Putamen (tissue), 1 donor: ENCODE results near the gene LCN6.
"Not testable (repeated sequence)": the region's sequence is repeated elsewhere in the genome, so short reads cannot be mapped to it uniquely, and the experiment has no call there.

ENCODE experiments used
- DNase-seq: peaks from one replicate; pipeline ENCODE4 v3.0.0-alpha.2; 2016; ENCODE audit warnings: low spot score

Gene LCN6

GRCh38 chr9:136724772-136725171, 23.6 kb downstream of the LCN6 start:
- DNase-seq = no peak

- DNase-seq = no peak
Observed at GRCh38 chr9:136723989-136724388, 24.3 kb downstream of the LCN6 start.

GRCh38 chr9:136723362-136723976, 24.9 kb downstream of the LCN6 start:
- DNase-seq = no peak

- no peak for DNase-seq
Observed at GRCh38 chr9:136722969-136723356, 25.4 kb downstream of the LCN6 start.

GRCh38 chr9:136722093-136722968, 26.0 kb downstream of the LCN6 start:
- DNase-seq = no peak

GRCh38 chr9:136721339-136722092, 26.8 kb downstream of the LCN6 start:
- no peak for DNase-seq

- no peak for DNase-seq
Observed at GRCh38 chr9:136720898-136721338, 27.4 kb downstream of the LCN6 start.

- no peak for DNase-seq
Observed at GRCh38 chr9:136720251-136720897, 28.0 kb downstream of the LCN6 start.

GRCh38 chr9:136719195-136719880, 29.0 kb downstream of the LCN6 start:
- DNase-seq = no peak

- no peak for DNase-seq
Observed at GRCh38 chr9:136718345-136719194, 29.8 kb downstream of the LCN6 start.

- no peak for DNase-seq
Observed at GRCh38 chr9:136717399-136717798, 30.9 kb downstream of the LCN6 start.

GRCh38 chr9:136714893-136715274, 33.4 kb downstream of the LCN6 start:
- no peak for DNase-seq

GRCh38 chr9:136714096-136714892, 34.0 kb downstream of the LCN6 start:
- DNase-seq = no peak

- no peak for DNase-seq
Observed at GRCh38 chr9:136713550-136713949, 34.8 kb downstream of the LCN6 start.

GRCh38 chr9:136712690-136713544, 35.4 kb downstream of the LCN6 start:
- DNase-seq = no peak

- DNase-seq = no peak
Observed at GRCh38 chr9:136711751-136712689, 36.3 kb downstream of the LCN6 start, which contains the start of gene DIPK1B. Gene DIPK1B (plus strand): TSS chr9:136712572. CDS start chr9:136712666, 94 bp downstream.

- not testable (repeated sequence) for DNase-seq
Observed at GRCh38 chr9:136711219-136711648, 37.1 kb downstream of the LCN6 start.

- DNase-seq = no peak
Observed at GRCh38 chr9:136710543-136710942, 37.8 kb downstream of the LCN6 start.
